ENCODE measurements around the gene IGSF23. TPM values are rescaled to one million over a fixed set of nuclear protein-coding genes. Genes with fewer than 3 reads are reported as not detected.
"Not testable (repeated sequence)": the region's sequence is repeated elsewhere in the genome, so short reads cannot be mapped to it uniquely, and the experiment has no call there.

IGSF23 gene
- polyA plus RNA-seq, 1 experiment = 0.27 TPM

DNA sequence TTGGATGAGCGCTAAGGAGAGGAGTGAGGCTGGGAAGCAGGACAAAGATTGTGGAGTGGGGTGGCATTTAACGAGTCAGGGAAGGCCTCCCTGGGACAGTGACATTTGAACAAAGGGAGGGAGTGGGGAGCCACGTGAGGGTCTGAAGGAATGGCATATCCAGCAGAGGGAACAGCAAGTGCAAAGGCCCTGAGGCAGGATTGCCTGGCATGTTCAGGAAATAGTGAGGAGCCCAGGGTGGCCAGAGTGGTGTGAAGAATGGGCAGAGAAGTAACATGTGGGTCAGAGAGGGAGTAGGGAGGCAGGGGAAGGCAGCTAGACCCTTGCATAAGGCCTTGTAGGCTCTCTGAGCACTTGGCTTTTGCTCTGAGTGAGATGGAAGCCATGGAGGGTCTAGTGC, 15.4 kb downstream of the IGSF23 start:
- TF ChIP-seq, protein P1, sequence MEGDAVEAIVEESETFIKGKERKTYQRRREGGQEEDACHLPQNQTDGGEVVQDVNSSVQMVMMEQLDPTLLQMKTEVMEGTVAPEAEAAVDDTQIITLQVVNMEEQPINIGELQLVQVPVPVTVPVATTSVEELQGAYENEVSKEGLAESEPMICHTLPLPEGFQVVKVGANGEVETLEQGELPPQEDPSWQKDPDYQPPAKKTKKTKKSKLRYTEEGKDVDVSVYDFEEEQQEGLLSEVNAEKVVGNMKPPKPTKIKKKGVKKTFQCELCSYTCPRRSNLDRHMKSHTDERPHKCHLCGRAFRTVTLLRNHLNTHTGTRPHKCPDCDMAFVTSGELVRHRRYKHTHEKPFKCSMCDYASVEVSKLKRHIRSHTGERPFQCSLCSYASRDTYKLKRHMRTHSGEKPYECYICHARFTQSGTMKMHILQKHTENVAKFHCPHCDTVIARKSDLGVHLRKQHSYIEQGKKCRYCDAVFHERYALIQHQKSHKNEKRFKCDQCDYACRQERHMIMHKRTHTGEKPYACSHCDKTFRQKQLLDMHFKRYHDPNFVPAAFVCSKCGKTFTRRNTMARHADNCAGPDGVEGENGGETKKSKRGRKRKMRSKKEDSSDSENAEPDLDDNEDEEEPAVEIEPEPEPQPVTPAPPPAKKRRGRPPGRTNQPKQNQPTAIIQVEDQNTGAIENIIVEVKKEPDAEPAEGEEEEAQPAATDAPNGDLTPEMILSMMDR (IDR thresholded peaks at IDR 0.05; ENCODE audit: low read depth, low read length) = no peak
- ChIA-PET POLR2A (no interaction called here), CTCF (no interaction called here)

DNA sequence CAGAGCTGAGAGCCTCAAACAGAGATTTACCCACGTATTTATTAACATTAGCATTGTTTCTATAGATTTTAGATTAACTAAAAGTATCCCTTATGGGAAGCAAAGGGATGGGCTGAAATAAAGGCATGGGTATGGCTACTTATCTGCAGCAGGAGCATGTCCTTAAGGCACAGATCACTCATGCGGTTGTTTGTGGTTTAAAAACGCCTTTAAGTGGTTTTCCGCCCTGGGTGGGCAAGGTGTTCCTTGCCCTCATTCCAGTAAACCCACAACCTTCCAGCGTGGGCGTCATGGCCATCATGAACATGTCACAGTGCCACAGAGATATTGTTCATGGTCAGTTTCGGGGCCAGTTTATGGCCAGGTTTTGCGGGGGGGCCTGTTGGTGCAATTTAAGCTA, 18.2 kb downstream of the IGSF23 start:
- H3K9me3 ChIP-seq (ENCODE audit: control insufficient read depth, insufficient read depth, low read length) = peaks cover 17% of the 10 kb centered on the region
- CTCF ChIA-PET; H3K4me3 ChIP-seq (ENCODE audit: low read depth, low read length); DNase-seq (ENCODE audit: low read depth, low spot score); H3K27me3 ChIP-seq (ENCODE audit: control insufficient read depth, insufficient read depth, low read length); POLR2A ChIA-PET; H3K27ac ChIP-seq (ENCODE audit: low read depth, low read length): not testable (repeated sequence)

More for the DNA sequence above, 15.4 kb downstream of the IGSF23 start:
- Histone ChIP-seq H3K27me3 (ENCODE audit: control insufficient read depth, insufficient read depth, low read length) (no peaks in the 10 kb centered on the region), H3K9me3 (ENCODE audit: control insufficient read depth, insufficient read depth, low read length) (peaks cover 16% of the 10 kb centered on the region), H3K27ac (ENCODE audit: low read depth, low read length) (no peak overlapping the region), H3K4me3 (ENCODE audit: low read depth, low read length) (no peak overlapping the region)
- no peak for DNase-seq (ENCODE audit: low read depth, low spot score)

DNA sequence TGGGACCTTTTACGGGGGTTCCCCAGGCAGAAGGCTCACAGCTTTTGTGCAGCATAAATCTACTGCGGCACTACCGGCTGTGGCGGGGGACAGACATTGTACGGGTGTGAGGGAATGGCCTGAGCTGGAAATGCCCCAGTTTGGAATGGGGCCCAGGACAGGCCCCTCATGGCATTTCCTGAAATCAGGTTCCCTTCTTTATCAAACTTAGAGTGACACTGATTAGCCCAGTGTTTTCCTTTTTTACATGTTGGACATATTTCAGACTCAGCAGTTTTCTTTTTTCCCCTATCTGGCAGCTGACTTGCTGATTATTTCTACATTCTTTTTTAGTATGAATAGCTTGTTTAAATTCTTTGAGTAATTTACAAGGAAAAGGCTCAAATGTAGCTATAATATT, 20.7 kb downstream of the IGSF23 start:
- H3K9me3 ChIP-seq (ENCODE audit: control insufficient read depth, insufficient read depth, low read length); POLR2A ChIA-PET; H3K27ac ChIP-seq (ENCODE audit: low read depth, low read length); H3K4me3 ChIP-seq (ENCODE audit: low read depth, low read length); DNase-seq (ENCODE audit: low read depth, low spot score); H3K27me3 ChIP-seq (ENCODE audit: control insufficient read depth, insufficient read depth, low read length): not testable (repeated sequence)
- CTCF ChIA-PET = interaction anchor here (0.6 to 2.7 kb wide), 2 partner anchors 20 to 210 kb away, joined by 3 to 6 read pairs; no protein-coding TSS in a partner anchor

GRCh38 chr19:44634785-44635184, 21.4 kb downstream of the IGSF23 start:
- peaks cover 6% of the 10 kb centered on the region for H3K9me3 ChIP-seq (ENCODE audit: control insufficient read depth, insufficient read depth, low read length)
- no peak for DNase-seq (ENCODE audit: low read depth, low spot score)
- ChIA-PET POLR2A (interaction anchor here (1.3 kb wide), 2 partner anchors 9 to 31 kb away, joined by 4 to 10 read pairs; no protein-coding TSS in a partner anchor), CTCF (interaction anchor here (2.0 to 2.7 kb wide), 2 partner anchors 20 to 22 kb away, joined by 6 to 7 read pairs; no protein-coding TSS in a partner anchor)
- H3K27ac ChIP-seq (ENCODE audit: low read depth, low read length) = no peak overlapping the region
- H3K4me3 ChIP-seq (ENCODE audit: low read depth, low read length) = no peak overlapping the region
- no peaks in the 10 kb centered on the region for H3K27me3 ChIP-seq (ENCODE audit: control insufficient read depth, insufficient read depth, low read length)
- TF ChIP-seq, protein P1 (IDR thresholded peaks at IDR 0.05; ENCODE audit: low read depth, low read length) = no peak

DNA sequence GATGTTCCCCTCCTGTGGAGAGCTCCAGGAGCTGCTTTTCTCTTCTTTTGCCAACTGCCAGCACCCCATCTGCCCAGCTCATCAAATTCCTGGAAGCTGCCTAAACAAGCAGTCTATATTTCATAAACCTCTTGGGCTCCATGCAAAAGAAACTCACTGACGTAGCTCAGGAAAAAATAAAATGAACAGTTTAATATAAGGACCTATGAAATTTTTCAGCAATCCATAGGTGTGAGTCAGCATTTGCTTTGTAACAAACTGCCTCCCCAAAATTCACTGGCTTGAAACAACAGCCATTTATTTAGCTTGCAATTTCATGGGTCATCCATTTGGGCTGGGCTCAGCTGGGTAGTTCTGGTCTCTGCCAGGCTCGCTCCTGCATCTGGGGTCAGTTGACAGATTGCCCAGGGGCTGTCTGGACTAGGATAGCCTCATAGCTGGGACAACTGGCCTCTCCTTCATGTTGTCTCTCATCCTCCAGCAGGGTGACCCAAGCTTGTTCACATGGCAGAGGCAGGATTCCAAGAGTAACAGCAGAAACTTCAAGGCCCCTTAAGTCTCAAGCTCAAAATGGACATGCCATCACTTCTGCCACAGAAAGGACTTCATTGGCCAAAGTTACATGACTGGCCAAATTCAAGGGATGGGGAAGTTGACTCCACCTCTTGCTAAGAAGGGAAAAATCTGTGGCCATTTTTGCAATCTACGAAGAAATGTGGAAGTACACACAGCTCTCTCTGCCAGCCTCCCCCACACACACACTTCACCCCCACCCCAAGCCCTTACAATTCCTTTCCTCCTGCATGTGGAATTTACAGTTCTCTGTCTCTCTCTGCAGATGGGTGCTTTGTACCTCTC, 22.4 kb downstream of the IGSF23 start:
- DNase-seq (ENCODE audit: low read depth, low spot score) = no peak
- Histone ChIP-seq H3K9me3 (ENCODE audit: control insufficient read depth, insufficient read depth, low read length) (peaks cover 6% of the 10 kb centered on the region), H3K4me3 (ENCODE audit: low read depth, low read length) (no peak overlapping the region), H3K27me3 (ENCODE audit: control insufficient read depth, insufficient read depth, low read length) (no peaks in the 10 kb centered on the region), H3K27ac (ENCODE audit: low read depth, low read length) (peak overlapping the region; percentile 73)
- TF ChIP-seq, protein P1 (IDR thresholded peaks at IDR 0.05; ENCODE audit: low read depth, low read length) = no peak
- ChIA-PET CTCF (interaction anchor here (1.0 to 2.7 kb wide), 4 partner anchors 19 to 208 kb away, joined by 3 to 7 read pairs (median 6); no protein-coding TSS in a partner anchor), POLR2A (interaction anchor here (0.5 to 1.3 kb wide), 5 partner anchors 8 to 837 kb away, joined by 3 to 10 read pairs (median 5); partner anchors contain the start of gene PVR)
